SK-N-SH (cell line): ENCODE data around the gene EFCC1. TPM values are rescaled to one million over a fixed set of nuclear protein-coding genes. Genes with fewer than 3 reads are reported as not detected.

ENCODE experiments used
- CTCF ChIA-PET: fragments of 300-600, 350-600 bp; formaldehyde crosslinking; extraction: SDS; loops from one replicate; lab custom pipeline; 2021; lab: Yijun Ruan, JAX
- POLR2A ChIA-PET: fragments of 350-600 bp; sonication (Branson Sonifier 250); formaldehyde crosslinking; extraction: SDS; loops from one replicate; lab custom pipeline; 2020; ENCODE audit warnings: antibody characterized with exemption, inconsistent platforms; lab: Yijun Ruan, JAX
- DNase-seq: peaks from one replicate; pipeline ENCODE4 v3.0.0; 2012
- H2AFZ ChIP-seq: fragments of 200-600 bp; sonication (generic); 2 replicates; pipeline ENCODE4 v1.8.1; 2016; ENCODE audit warnings: antibody characterized with exemption, mild to moderate bottlenecking, low read depth
- H3F3A ChIP-seq: fragments of 200-600 bp; sonication (generic); replicated peaks from 2 replicates; pipeline ENCODE3; 2016; ENCODE audit warnings: antibody characterized with exemption, mild to moderate bottlenecking; ENCODE audit not compliant: insufficient read depth
- H3K27ac ChIP-seq, 2 experiments: fragments of 200-500 bp in 1 of 2; fragments of 200-600 bp in 1 of 2; sonication (Bioruptor generic) in 1 of 2; sonication (generic), shearing (Covaris generic) in 1 of 2; 2 replicates each; pipeline versions ENCODE4 v1.5.1 to v1.6.1; 2014 to 2016; ENCODE audit warnings: low read depth in 2 of 2, inconsistent platforms in 1 of 2, low read length in 1 of 2, mild to moderate bottlenecking in 1 of 2, mixed read lengths in 1 of 2
- H3K27me3 ChIP-seq: fragments of 200-600 bp; sonication (generic), shearing (Covaris generic); 2 replicates; pipeline ENCODE4 v1.6.1; 2016; ENCODE audit warnings: mixed run types; ENCODE audit not compliant: insufficient read depth
- H3K36me3 ChIP-seq, 2 experiments: fragments of 200-500 bp in 1 of 2; fragments of 200-600 bp in 1 of 2; sonication (Bioruptor generic) in 1 of 2; sonication (generic) in 1 of 2; replicated peaks in 1 of 2; 2 replicates each; pipeline versions ENCODE3 to v1.5.1; 2014 to 2016; ENCODE audit warnings: low read length in 1 of 2, mild to moderate bottlenecking in 1 of 2; ENCODE audit not compliant: insufficient read depth in 2 of 2, control insufficient read depth in 1 of 2
- H3K4me1 ChIP-seq, 2 experiments: fragments of 200-500 bp in 1 of 2; fragments of 200-600 bp in 1 of 2; sonication (Bioruptor generic) in 1 of 2; sonication (generic), shearing (Covaris generic) in 1 of 2; 2 replicates each; pipeline versions ENCODE4 v1.5.1 to v1.6.1; 2014 to 2016; ENCODE audit warnings: low read depth in 1 of 2, low read length in 1 of 2, mixed run types in 1 of 2; ENCODE audit not compliant: insufficient read depth in 2 of 2, control insufficient read depth in 1 of 2
- H3K4me2 ChIP-seq: fragments of 200-600 bp; sonication (generic), shearing (Covaris generic); 2 replicates; pipeline ENCODE4 v1.6.1; 2017; ENCODE audit warnings: mixed run types
- H3K4me3 ChIP-seq, 2 experiments: fragments of 200-500 bp in 1 of 2; fragments of 200-600 bp in 1 of 2; sonication (Bioruptor generic) in 1 of 2; sonication (generic), shearing (Covaris generic) in 1 of 2; 2 replicates each; pipeline versions ENCODE4 v1.5.1 to v1.8.1; 2014 to 2016; ENCODE audit warnings: low read depth in 2 of 2, inconsistent platforms in 1 of 2, low read length in 1 of 2, mild to moderate bottlenecking in 1 of 2, mixed read lengths in 1 of 2, moderate library complexity in 1 of 2
- H3K79me2 ChIP-seq: fragments of 200-600 bp; sonication (generic); 2 replicates; pipeline ENCODE4 v1.8.1; 2017; ENCODE audit warnings: mild to moderate bottlenecking; ENCODE audit not compliant: insufficient read depth
- H3K9ac ChIP-seq: fragments of 200-600 bp; sonication (generic); 2 replicates; pipeline ENCODE4 v1.6.1; 2017; ENCODE audit warnings: mixed run types
- H3K9me2 ChIP-seq: fragments of 200-600 bp; sonication (generic); 2 replicates; pipeline ENCODE4 v1.6.1; 2017; ENCODE audit warnings: mixed run types
- H3K9me3 ChIP-seq: fragments of 200-600 bp; sonication (generic); 2 replicates; pipeline ENCODE4 v1.6.1; 2017; ENCODE audit warnings: mixed run types, mild to moderate bottlenecking, moderate library complexity
- H4K20me1 ChIP-seq: fragments of 200-600 bp; sonication (generic); 2 replicates; pipeline ENCODE4 v1.6.1; 2017; ENCODE audit warnings: mild to moderate bottlenecking, mixed run types; ENCODE audit not compliant: insufficient read depth
- CHD2 ChIP-seq: fragments of 150-350 bp; IDR thresholded peaks from 2 replicates; pipeline ENCODE4 v1.6.1; 2018; ENCODE audit warnings: low read length; ENCODE audit not compliant: partially characterized antibody
- ELF1 ChIP-seq: IDR thresholded peaks from 2 replicates; pipeline ENCODE4 v1.4.0; 2012
- FOSL2 ChIP-seq: IDR thresholded peaks from 2 replicates; pipeline ENCODE4 v1.4.0; 2012; ENCODE audit warnings: low read depth, mild to moderate bottlenecking, moderate library complexity, borderline replicate concordance
- GABPA ChIP-seq: IDR thresholded peaks from 2 replicates; pipeline ENCODE4 v1.4.0; 2012; ENCODE audit warnings: low read depth, mild to moderate bottlenecking
- MEF2A ChIP-seq: IDR thresholded peaks from 2 replicates; pipeline ENCODE4 v1.4.0; 2012; ENCODE audit warnings: low read depth, borderline replicate concordance
- MXI1 ChIP-seq: IDR thresholded peaks from 2 replicates; pipeline ENCODE4 v1.6.1; 2012; ENCODE audit warnings: mild to moderate bottlenecking, low read depth, low read length, improper control_type of control experiment
- NRF1 ChIP-seq: IDR thresholded peaks from 2 replicates; pipeline ENCODE4 v1.6.1; 2012; ENCODE audit warnings: low read depth, mild to moderate bottlenecking, low read length
- POLR2AphosphoS5 ChIP-seq: IDR thresholded peaks from 2 replicates; pipeline ENCODE4 v1.6.1; 2012; ENCODE audit warnings: low read depth, low read length
- RAD21 ChIP-seq: IDR thresholded peaks from 2 replicates; pipeline ENCODE4 v1.6.1; 2012; ENCODE audit warnings: mild to moderate bottlenecking, low read length
- SIN3A ChIP-seq: IDR thresholded peaks from 2 replicates; pipeline ENCODE4 v1.6.1; 2012; ENCODE audit warnings: low read depth, mild to moderate bottlenecking, low read length, moderate library complexity, borderline replicate concordance
- WGBS: methylation state at CpG from one replicate; pipeline ENCODE4 v1.1.6; 2017; ENCODE audit warnings: low lambda C conversion rate; 5-methylcytosine and 5-hydroxymethylcytosine counted together
- polyA plus RNA-seq, 3 experiments: library from polyadenylated mRNA; depleted of rRNA; stranded (reverse); fragments of >200 nt; gene quantifications; 2 replicates each; pipeline ENCODE4 v1.2.3, GENCODE V29; 2012
- TF ChIP-seq, protein P1 (sequence below): IDR thresholded peaks from 2 replicates; pipeline ENCODE4 v1.6.1; 2012; ENCODE audit warnings: mild to moderate bottlenecking, low read depth, low read length, moderate library complexity
- TF ChIP-seq, protein P2 (sequence below): fragments of 150-350 bp; IDR thresholded peaks from 2 replicates; pipeline ENCODE4 v1.6.1; 2016; ENCODE audit warnings: mild to moderate bottlenecking, low read depth, low read length
- TF ChIP-seq, protein P3 (sequence below): fragments of 200-600 bp; sonication (generic); IDR thresholded peaks from 2 replicates; pipeline ENCODE4 v1.6.1; 2017; ENCODE audit warnings: antibody characterized with exemption, mild to moderate bottlenecking, moderate library complexity

The EFCC1 gene
- polyA plus RNA-seq, 1 of the 3 experiments (the other 2 are of a cell fraction): not detected

DNA sequence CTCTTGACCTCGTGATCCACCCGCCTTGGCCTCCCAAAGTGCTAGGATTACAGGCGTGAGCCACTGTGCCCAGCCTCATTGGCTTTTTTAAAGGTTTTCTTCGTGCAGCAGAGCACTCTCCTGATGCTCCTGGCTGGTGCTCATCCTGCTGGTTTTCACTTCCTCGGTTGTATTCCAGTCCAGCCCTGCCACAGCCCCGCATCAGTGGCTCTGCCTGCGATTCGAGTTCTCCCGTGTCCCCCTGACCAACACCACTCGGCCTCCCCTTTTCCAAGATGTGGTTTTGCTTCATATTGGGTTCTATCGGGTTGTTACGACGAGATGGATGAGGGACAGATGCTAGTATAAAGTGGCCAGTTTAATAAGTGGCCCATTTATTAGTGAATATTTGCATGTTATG lies 27.8 kb downstream of the EFCC1 start:
- ChIA-PET CTCF (interaction anchor here (2.7 to 4.4 kb wide), 2 partner anchors 10 to 58 kb away, joined by 13 to 37 read pairs; no protein-coding TSS in a partner anchor), POLR2A (no interaction called here)
- Histone ChIP-seq H3K4me2 (no peak overlapping the region), H3K9me3 (no peaks in the 10 kb centered on the region), H2AFZ (no peak overlapping the region), H3K36me3 (no peaks in the 10 kb centered on the region), H3K27me3 (no peaks in the 10 kb centered on the region; the same call in 1 of the 2 replicates), H3K27ac (no peak overlapping the region), H4K20me1 (no peaks in the 10 kb centered on the region), H3K4me3 (no peak overlapping the region), H3F3A (peaks cover 4% of the 10 kb centered on the region), H3K79me2 (no peaks in the 10 kb centered on the region), H3K9ac (no peak overlapping the region), H3K4me1 (peaks cover 0 to 5% of the 10 kb centered on the region in 2 experiments; a peak in 1 of 4 replicates), H3K9me2 (no peaks in the 10 kb centered on the region)
- 83% methylated on average over 13 of the region's 13 CpGs for WGBS
- TF ChIP-seq MXI1: no peak
- TF ChIP-seq FOSL2: no peak
- TF ChIP-seq GABPA: no peak
- TF ChIP-seq NRF1: no peak
- TF ChIP-seq, protein P1, sequence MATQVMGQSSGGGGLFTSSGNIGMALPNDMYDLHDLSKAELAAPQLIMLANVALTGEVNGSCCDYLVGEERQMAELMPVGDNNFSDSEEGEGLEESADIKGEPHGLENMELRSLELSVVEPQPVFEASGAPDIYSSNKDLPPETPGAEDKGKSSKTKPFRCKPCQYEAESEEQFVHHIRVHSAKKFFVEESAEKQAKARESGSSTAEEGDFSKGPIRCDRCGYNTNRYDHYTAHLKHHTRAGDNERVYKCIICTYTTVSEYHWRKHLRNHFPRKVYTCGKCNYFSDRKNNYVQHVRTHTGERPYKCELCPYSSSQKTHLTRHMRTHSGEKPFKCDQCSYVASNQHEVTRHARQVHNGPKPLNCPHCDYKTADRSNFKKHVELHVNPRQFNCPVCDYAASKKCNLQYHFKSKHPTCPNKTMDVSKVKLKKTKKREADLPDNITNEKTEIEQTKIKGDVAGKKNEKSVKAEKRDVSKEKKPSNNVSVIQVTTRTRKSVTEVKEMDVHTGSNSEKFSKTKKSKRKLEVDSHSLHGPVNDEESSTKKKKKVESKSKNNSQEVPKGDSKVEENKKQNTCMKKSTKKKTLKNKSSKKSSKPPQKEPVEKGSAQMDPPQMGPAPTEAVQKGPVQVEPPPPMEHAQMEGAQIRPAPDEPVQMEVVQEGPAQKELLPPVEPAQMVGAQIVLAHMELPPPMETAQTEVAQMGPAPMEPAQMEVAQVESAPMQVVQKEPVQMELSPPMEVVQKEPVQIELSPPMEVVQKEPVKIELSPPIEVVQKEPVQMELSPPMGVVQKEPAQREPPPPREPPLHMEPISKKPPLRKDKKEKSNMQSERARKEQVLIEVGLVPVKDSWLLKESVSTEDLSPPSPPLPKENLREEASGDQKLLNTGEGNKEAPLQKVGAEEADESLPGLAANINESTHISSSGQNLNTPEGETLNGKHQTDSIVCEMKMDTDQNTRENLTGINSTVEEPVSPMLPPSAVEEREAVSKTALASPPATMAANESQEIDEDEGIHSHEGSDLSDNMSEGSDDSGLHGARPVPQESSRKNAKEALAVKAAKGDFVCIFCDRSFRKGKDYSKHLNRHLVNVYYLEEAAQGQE: no peak
- no peak for TF ChIP-seq POLR2AphosphoS5
- no peak for TF ChIP-seq SIN3A
- no peak for TF ChIP-seq MEF2A
- no peak for TF ChIP-seq CHD2
- TF ChIP-seq, all 33 proteins: peak for 0
- no peak for DNase-seq

DNA sequence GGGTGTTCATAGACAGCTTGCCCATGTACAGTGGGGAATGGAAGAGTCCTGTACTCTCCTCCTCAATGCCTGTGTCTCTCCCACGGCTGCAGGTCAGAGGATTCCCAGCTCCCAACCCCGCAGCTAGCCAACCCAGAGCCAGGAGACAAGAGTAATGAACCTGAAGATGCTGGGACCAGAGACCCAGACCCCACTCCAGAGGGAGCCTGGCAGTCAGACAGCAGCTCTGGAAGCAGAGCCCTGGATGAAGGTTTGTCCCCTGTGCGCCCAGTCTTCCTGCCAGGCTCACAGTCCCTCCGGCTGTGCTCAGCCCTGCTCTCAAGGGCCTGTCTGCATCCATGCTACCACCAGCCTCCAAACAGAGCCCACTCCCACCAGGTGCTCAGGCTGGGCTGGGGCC lies 29.5 kb downstream of the EFCC1 start:
- Histone ChIP-seq H3K27ac (no peak overlapping the region), H2AFZ (no peak overlapping the region), H3K27me3 (no peaks in the 10 kb centered on the region; the same call in 1 of the 2 replicates), H3K9me2 (no peaks in the 10 kb centered on the region), H3K36me3 (no peaks in the 10 kb centered on the region), H3K9me3 (no peaks in the 10 kb centered on the region), H3K9ac (no peak overlapping the region), H3K79me2 (no peaks in the 10 kb centered on the region), H3K4me1 (peaks cover 0 to 5% of the 10 kb centered on the region in 2 experiments; a peak in 1 of 4 replicates), H4K20me1 (no peaks in the 10 kb centered on the region), H3K4me2 (no peak overlapping the region), H3K4me3 (no peak overlapping the region), H3F3A (peaks cover 4% of the 10 kb centered on the region)
- TF ChIP-seq RAD21 (no peak), CHD2 (no peak), FOSL2 (no peak), ELF1 (no peak)
- TF ChIP-seq, protein P2, sequence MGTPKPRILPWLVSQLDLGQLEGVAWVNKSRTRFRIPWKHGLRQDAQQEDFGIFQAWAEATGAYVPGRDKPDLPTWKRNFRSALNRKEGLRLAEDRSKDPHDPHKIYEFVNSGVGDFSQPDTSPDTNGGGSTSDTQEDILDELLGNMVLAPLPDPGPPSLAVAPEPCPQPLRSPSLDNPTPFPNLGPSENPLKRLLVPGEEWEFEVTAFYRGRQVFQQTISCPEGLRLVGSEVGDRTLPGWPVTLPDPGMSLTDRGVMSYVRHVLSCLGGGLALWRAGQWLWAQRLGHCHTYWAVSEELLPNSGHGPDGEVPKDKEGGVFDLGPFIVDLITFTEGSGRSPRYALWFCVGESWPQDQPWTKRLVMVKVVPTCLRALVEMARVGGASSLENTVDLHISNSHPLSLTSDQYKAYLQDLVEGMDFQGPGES: no peak
- TF ChIP-seq, protein P3, sequence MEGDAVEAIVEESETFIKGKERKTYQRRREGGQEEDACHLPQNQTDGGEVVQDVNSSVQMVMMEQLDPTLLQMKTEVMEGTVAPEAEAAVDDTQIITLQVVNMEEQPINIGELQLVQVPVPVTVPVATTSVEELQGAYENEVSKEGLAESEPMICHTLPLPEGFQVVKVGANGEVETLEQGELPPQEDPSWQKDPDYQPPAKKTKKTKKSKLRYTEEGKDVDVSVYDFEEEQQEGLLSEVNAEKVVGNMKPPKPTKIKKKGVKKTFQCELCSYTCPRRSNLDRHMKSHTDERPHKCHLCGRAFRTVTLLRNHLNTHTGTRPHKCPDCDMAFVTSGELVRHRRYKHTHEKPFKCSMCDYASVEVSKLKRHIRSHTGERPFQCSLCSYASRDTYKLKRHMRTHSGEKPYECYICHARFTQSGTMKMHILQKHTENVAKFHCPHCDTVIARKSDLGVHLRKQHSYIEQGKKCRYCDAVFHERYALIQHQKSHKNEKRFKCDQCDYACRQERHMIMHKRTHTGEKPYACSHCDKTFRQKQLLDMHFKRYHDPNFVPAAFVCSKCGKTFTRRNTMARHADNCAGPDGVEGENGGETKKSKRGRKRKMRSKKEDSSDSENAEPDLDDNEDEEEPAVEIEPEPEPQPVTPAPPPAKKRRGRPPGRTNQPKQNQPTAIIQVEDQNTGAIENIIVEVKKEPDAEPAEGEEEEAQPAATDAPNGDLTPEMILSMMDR: no peak
- 86% methylated on average over 1 of the region's 4 CpGs for WGBS
- CTCF ChIA-PET: interaction anchor here (0.6 to 3.7 kb wide), 3 partner anchors 23 to 60 kb away, joined by 3 to 18 read pairs (median 5); no protein-coding TSS in a partner anchor
- POLR2A ChIA-PET: no interaction called here
- no peak for DNase-seq
